ENCODE measurements around the gene SAAL1.

SAAL1 gene

DNA sequence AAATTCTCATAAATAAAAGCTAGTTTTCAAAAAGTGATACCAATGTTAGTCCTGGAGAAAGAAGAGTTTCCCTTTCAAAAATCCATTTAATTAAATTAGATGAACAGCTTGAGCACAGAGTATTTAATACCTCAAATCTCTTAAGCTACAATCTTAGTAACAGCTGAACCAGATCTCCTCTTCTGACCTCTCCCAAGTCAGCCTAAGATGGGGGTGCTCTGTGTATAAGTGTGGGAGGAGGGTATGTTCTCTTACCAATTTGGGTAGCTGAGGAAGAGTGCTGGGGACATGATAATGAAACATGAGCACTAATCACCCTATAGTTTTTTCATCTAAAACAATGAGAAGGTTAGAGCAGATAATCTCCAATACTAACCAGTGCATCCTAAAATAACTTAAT lies 69.4 kb downstream of the SAAL1 start (continued):
- TF ChIP-seq, protein P1, sequence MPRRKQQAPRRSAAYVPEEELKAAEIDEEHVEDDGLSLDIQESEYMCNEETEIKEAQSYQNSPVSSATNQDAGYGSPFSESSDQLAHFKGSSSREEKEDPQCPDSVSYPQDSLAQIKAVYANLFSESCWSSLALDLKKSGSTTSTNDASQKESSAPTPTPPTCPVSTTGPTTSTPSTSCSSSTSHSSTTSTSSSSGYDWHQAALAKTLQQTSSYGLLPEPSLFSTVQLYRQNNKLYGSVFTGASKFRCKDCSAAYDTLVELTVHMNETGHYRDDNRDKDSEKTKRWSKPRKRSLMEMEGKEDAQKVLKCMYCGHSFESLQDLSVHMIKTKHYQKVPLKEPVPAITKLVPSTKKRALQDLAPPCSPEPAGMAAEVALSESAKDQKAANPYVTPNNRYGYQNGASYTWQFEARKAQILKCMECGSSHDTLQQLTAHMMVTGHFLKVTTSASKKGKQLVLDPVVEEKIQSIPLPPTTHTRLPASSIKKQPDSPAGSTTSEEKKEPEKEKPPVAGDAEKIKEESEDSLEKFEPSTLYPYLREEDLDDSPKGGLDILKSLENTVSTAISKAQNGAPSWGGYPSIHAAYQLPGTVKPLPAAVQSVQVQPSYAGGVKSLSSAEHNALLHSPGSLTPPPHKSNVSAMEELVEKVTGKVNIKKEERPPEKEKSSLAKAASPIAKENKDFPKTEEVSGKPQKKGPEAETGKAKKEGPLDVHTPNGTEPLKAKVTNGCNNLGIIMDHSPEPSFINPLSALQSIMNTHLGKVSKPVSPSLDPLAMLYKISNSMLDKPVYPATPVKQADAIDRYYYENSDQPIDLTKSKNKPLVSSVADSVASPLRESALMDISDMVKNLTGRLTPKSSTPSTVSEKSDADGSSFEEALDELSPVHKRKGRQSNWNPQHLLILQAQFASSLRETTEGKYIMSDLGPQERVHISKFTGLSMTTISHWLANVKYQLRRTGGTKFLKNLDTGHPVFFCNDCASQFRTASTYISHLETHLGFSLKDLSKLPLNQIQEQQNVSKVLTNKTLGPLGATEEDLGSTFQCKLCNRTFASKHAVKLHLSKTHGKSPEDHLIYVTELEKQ (tag by site-specific recombination; IDR thresholded peaks at IDR 0.05; ENCODE audit: borderline replicate concordance) = no peak
- no peak for TF ChIP-seq ZFP3 (tag by site-specific recombination; IDR thresholded peaks at IDR 0.05; ENCODE audit: low read depth)
- no peak for TF ChIP-seq ZNF324 (tag by site-specific recombination; IDR thresholded peaks at IDR 0.05)
- TF ChIP-seq ZNF473 (tag by site-specific recombination; IDR thresholded peaks at IDR 0.05) = no peak
- no peak for TF ChIP-seq ZNF133 (tag by site-specific recombination; IDR thresholded peaks at IDR 0.05)
- no peak for TF ChIP-seq ZNF37A (tag by site-specific recombination; IDR thresholded peaks at IDR 0.05)
- TF ChIP-seq ZNF571 (tag by site-specific recombination; IDR thresholded peaks at IDR 0.05) = no peak
